Hematopoietic multipotent progenitor cell treated with erythropoietin and hydrocortisone succinate and interleukin-3 and kit ligand, for 8 days (in vitro differentiated cells): Measurements from ENCODE around the gene C9orf43.
"Not testable (repeated sequence)": the region's sequence is repeated elsewhere in the genome, so short reads cannot be mapped to it uniquely, and the experiment has no call there.

Source experiments
- DNase-seq: peaks from one replicate; pipeline ENCODE4 v3.0.0-alpha.2; 2015

The C9orf43 gene

GRCh38 chr9:113425072-113425471 lies 14.5 kb downstream of the C9orf43 start:
- no peak for DNase-seq

- DNase-seq: no peak
Observed at GRCh38 chr9:113426701-113427100, 16.2 kb downstream of the C9orf43 start.

- DNase-seq: no peak
Observed at GRCh38 chr9:113427629-113428028, 17.1 kb downstream of the C9orf43 start.

GRCh38 chr9:113428062-113428615 lies 17.6 kb downstream of the C9orf43 start:
- no peak for DNase-seq

- DNase-seq: no peak
Observed at GRCh38 chr9:113431191-113431590, 20.6 kb downstream of the C9orf43 start.

- DNase-seq: no peak
Observed at GRCh38 chr9:113436728-113437515, 26.4 kb downstream of the C9orf43 start.

- DNase-seq: not testable (repeated sequence)
Observed at GRCh38 chr9:113437716-113438115, 27.2 kb downstream of the C9orf43 start.

GRCh38 chr9:113444736-113445135 lies 34.2 kb downstream of the C9orf43 start:
- DNase-seq: no peak

- DNase-seq: peak; percentile 72
Observed at GRCh38 chr9:113446323-113446740, 35.8 kb downstream of the C9orf43 start.

GRCh38 chr9:113449376-113449775 lies 38.8 kb downstream of the C9orf43 start:
- no peak for DNase-seq

GRCh38 chr9:113452113-113452605 lies 41.6 kb downstream of the C9orf43 start:
- DNase-seq: no peak

GRCh38 chr9:113454914-113455761 lies 44.6 kb downstream of the C9orf43 start:
- DNase-seq: peak; percentile 96

GRCh38 chr9:113456235-113456634 lies 45.7 kb downstream of the C9orf43 start:
- no peak for DNase-seq

GRCh38 chr9:113461285-113461684 lies 50.7 kb downstream of the C9orf43 start:
- no peak for DNase-seq

GRCh38 chr9:113461943-113462342 lies 51.4 kb downstream of the C9orf43 start:
- no peak for DNase-seq

- no peak for DNase-seq
Observed at GRCh38 chr9:113462781-113463286, 52.3 kb downstream of the C9orf43 start.

- no peak for DNase-seq
Observed at GRCh38 chr9:113463418-113464285, 53.1 kb downstream of the C9orf43 start, which contains the start of gene RGS3. TSS of gene RGS3 (plus strand) at chr9:113463727. CDS start at chr9:113463803, 76 bp downstream.

- DNase-seq: no peak
Observed at GRCh38 chr9:113464286-113464660, 53.7 kb downstream of the C9orf43 start.

GRCh38 chr9:113465599-113466140 lies 55.1 kb downstream of the C9orf43 start:
- DNase-seq: no peak

- DNase-seq: no peak
Observed at GRCh38 chr9:113467183-113467582, 56.6 kb downstream of the C9orf43 start.

GRCh38 chr9:113468716-113469448 lies 58.3 kb downstream of the C9orf43 start:
- DNase-seq: no peak
